Measurements from ENCODE around the gene DNAJB8.
A peak's percentile ranks its signal among the peaks of the same experiment; 100 is the strongest.

The DNAJB8 gene

GRCh38 chr3:128436214-128436613 lies 30.5 kb downstream of the DNAJB8 start:
- no peak for TF ChIP-seq CTCF (IDR thresholded peaks at IDR 0.05; ENCODE audit: low read depth, low read length)
- no peak overlapping the region for H3K4me3 ChIP-seq (ENCODE audit: low read depth, low read length)
- DNase-seq = no peak
- H3K27ac ChIP-seq = no peak overlapping the region
- no peaks in the 10 kb centered on the region for H3K36me3 ChIP-seq
- peaks cover 36% of the 10 kb centered on the region for H3K27me3 ChIP-seq (ENCODE audit: insufficient read depth, low read depth, severe bottlenecking)
- H3K9me3 ChIP-seq (ENCODE audit: severe bottlenecking) = no peaks in the 10 kb centered on the region

- Histone ChIP-seq H3K27me3 (ENCODE audit: insufficient read depth, low read depth, severe bottlenecking) (peaks cover 36% of the 10 kb centered on the region), H3K9me3 (ENCODE audit: severe bottlenecking) (no peaks in the 10 kb centered on the region), H3K36me3 (no peaks in the 10 kb centered on the region), H3K4me3 (ENCODE audit: low read depth, low read length) (no peak overlapping the region), H3K27ac (no peak overlapping the region)
- TF ChIP-seq CTCF (IDR thresholded peaks at IDR 0.05; ENCODE audit: low read depth, low read length) = no peak
- no peak for DNase-seq
Observed at GRCh38 chr3:128435561-128435960, 31.1 kb downstream of the DNAJB8 start.

GRCh38 chr3:128435058-128435457 lies 31.6 kb downstream of the DNAJB8 start:
- Histone ChIP-seq H3K4me3 (ENCODE audit: low read depth, low read length) (no peak overlapping the region), H3K27me3 (ENCODE audit: insufficient read depth, low read depth, severe bottlenecking) (peaks cover 34% of the 10 kb centered on the region), H3K27ac (no peak overlapping the region), H3K9me3 (ENCODE audit: severe bottlenecking) (no peaks in the 10 kb centered on the region), H3K36me3 (no peaks in the 10 kb centered on the region)
- peak; percentile 37 for DNase-seq
- TF ChIP-seq CTCF (IDR thresholded peaks at IDR 0.05; ENCODE audit: low read depth, low read length) = no peak

- H3K9me3 ChIP-seq (ENCODE audit: severe bottlenecking) = no peaks in the 10 kb centered on the region
- H3K27me3 ChIP-seq (ENCODE audit: insufficient read depth, low read depth, severe bottlenecking) = peaks cover 31% of the 10 kb centered on the region
- DNase-seq = no peak
- no peak overlapping the region for H3K4me3 ChIP-seq (ENCODE audit: low read depth, low read length)
- H3K27ac ChIP-seq = no peak overlapping the region
- no peak for TF ChIP-seq CTCF (IDR thresholded peaks at IDR 0.05; ENCODE audit: low read depth, low read length)
- no peaks in the 10 kb centered on the region for H3K36me3 ChIP-seq
Observed at GRCh38 chr3:128434524-128434923, 32.2 kb downstream of the DNAJB8 start.

- Histone ChIP-seq H3K27ac (no peak overlapping the region), H3K4me3 (ENCODE audit: low read depth, low read length) (no peak overlapping the region), H3K27me3 (ENCODE audit: insufficient read depth, low read depth, severe bottlenecking) (peaks cover 24% of the 10 kb centered on the region), H3K36me3 (no peaks in the 10 kb centered on the region), H3K9me3 (ENCODE audit: severe bottlenecking) (no peaks in the 10 kb centered on the region)
- no peak for TF ChIP-seq CTCF (IDR thresholded peaks at IDR 0.05; ENCODE audit: low read depth, low read length)
- DNase-seq = no peak
Observed at GRCh38 chr3:128433837-128434165, 32.9 kb downstream of the DNAJB8 start.

- Histone ChIP-seq H3K4me3 (ENCODE audit: low read depth, low read length) (peak overlapping the region; percentile 39), H3K27ac (no peak overlapping the region), H3K27me3 (ENCODE audit: insufficient read depth, low read depth, severe bottlenecking) (peaks cover 24% of the 10 kb centered on the region), H3K9me3 (ENCODE audit: severe bottlenecking) (no peaks in the 10 kb centered on the region), H3K36me3 (no peaks in the 10 kb centered on the region)
- no peak for TF ChIP-seq CTCF (IDR thresholded peaks at IDR 0.05; ENCODE audit: low read depth, low read length)
- DNase-seq = peak; percentile 42
Observed at GRCh38 chr3:128432971-128433836, 33.5 kb downstream of the DNAJB8 start.
